GM12891 (cell line): Measurements from ENCODE around the gene ACP2.

Experiments used
- DNase-seq: peaks from one replicate; pipeline ENCODE4 v3.0.0; 2011; ENCODE audit warnings: low spot score; ENCODE audit not compliant: insufficient read length
- FAIRE-seq: peaks from 2 replicates; lab custom pipeline; 2011; peaks lifted over from hg19 to GRCh38; lab: Jason Lieb, UNC
- PAX5 ChIP-seq: IDR thresholded peaks from 2 replicates; pipeline ENCODE4 v1.6.1; 2011; ENCODE audit warnings: low read length, moderate library complexity, mild to moderate bottlenecking; ENCODE audit not compliant: insufficient read depth, severe bottlenecking
- POLR2A ChIP-seq: IDR thresholded peaks from 2 replicates; pipeline ENCODE4 v1.6.1; 2011; ENCODE audit warnings: low read depth, low read length, control low read depth
- POLR2AphosphoS5 ChIP-seq: IDR thresholded peaks from 2 replicates; pipeline ENCODE4 v1.6.1; 2011; ENCODE audit warnings: low read depth, low read length, control low read depth
- POU2F2 ChIP-seq: IDR thresholded peaks from 2 replicates; pipeline ENCODE4 v1.6.1; 2011; ENCODE audit warnings: low read depth, mild to moderate bottlenecking, control low read depth, low read length, moderate library complexity
- SPI1 ChIP-seq: IDR thresholded peaks from 2 replicates; pipeline ENCODE4 v1.6.1; 2011; ENCODE audit warnings: low read depth, low read length, control low read depth
- TAF1 ChIP-seq: IDR thresholded peaks from 2 replicates; pipeline ENCODE4 v1.6.1; 2011; ENCODE audit warnings: low read depth, low read length, control low read depth

The ACP2 gene

DNA sequence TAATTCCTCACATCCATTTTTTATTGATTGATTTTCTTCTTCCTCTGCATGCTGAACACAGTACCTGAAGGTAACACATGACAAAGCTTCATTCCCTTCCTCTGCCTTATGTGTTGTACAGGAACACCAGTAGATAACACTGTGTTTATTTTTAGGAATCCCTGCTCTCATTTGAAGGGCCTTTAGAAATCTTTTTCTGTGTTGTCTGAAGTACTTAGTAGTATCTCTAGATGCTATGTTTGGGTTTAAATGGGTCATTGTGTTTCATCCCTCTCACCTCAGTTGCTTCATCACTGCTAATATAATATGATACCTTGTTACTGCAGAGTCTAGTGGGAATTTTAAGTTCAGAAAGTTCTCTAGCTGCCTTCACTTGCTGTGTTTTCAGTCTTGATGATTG, 31.5 kb upstream of the ACP2 start:
- TF ChIP-seq PAX5 (no peak), POU2F2 (no peak), POLR2AphosphoS5 (no peak), POLR2A (no peak), SPI1 (no peak), TAF1 (no peak)
- no peak for FAIRE-seq
- DNase-seq, result no peak

DNA sequence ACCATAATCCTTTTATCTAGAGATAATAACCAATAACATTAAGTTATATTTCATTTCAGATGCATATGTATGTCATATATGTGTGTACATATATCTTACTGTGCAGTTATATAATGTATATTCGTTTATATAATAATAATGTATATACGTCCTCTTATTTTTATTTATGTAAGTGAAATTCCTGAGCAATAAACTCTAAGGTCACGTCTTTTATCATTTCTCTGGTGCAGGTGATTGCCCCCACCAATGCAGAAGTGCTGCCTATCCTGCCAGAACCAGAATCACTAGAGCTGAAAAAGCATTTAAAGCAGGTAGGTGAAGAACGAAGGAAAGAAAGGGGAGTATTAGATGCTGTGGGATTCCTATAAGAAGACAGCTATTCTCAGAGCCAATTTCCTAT, 30.2 kb upstream of the ACP2 start:
- FAIRE-seq (no peak), DNase-seq (no peak)
- no peak for TF ChIP-seq PAX5
- no peak for TF ChIP-seq SPI1
- no peak for TF ChIP-seq POU2F2
- TF ChIP-seq POLR2A, result no peak
- TF ChIP-seq POLR2AphosphoS5, result no peak
- no peak for TF ChIP-seq TAF1

DNA sequence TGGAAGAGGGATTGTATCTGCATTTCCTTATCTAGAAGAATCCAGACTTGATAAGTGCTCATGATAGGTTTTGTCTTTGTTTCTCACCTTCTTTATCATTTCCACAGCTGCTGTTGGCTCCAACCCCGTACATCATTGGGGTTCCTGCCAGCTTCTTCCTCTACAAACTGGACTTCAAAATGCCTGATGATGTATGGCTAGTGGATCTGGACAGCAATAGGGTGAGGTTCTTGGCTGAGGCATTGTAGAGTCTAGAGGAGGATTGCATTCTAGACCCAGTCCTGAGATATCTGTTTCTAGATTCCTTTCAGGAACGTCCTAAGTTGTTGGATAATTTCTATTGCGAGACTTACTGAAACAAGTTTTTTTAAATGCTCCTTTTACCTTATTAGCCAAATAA, 29.4 kb upstream of the ACP2 start:
- DNase-seq (no peak), FAIRE-seq (no peak)
- TF ChIP-seq SPI1 (no peak), POLR2A (no peak), PAX5 (no peak), POLR2AphosphoS5 (no peak), TAF1 (no peak), POU2F2 (no peak)

DNA sequence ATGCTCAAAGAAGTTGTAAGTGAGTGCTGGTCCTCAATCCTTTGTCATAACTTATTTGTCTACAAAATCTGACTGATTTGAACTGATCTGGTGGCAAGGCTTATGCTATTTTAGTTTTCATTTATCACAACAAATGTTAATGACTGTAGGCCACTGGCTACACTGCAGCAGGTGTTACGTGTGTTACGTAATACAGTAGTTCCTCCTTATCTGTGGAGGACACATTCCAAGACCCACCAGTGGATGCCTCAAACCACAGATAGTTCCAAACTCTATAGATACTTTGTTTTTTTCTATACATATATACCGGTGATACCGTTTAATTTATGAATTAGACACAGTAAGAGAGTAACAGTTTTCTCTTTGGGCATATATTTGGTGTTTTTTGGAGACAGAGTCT, 28.3 kb upstream of the ACP2 start:
- FAIRE-seq (no peak), DNase-seq (no peak)
- TF ChIP-seq TAF1 (no peak), SPI1 (no peak), POLR2AphosphoS5 (no peak), POLR2A (no peak), POU2F2 (no peak), PAX5 (no peak)

DNA sequence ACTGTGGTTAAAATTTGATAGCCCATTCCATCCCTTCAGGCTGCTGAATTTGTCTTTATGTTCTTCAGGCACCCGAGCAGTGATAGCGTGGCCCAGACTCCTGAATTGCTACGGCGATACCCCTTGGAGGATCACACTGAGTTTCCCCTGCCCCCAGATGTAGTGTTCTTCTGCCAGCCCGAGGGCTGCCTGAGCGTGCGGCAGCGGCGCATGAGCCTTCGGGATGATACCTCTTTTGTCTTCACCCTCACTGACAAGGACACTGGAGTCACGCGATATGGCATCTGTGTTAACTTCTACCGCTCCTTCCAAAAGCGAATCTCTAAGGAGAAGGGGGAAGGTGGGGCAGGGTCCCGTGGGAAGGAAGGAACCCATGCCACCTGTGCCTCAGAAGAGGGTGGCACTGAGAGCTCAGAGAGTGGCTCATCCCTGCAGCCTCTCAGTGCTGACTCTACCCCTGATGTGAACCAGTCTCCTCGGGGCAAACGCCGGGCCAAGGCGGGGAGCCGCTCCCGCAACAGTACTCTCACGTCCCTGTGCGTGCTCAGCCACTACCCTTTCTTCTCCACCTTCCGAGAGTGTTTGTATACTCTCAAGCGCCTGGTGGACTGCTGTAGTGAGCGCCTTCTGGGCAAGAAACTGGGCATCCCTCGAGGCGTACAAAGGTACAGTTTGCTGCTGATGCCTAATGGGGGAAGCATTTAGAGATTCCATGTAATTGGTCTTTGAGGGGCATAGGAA, 26.1 kb upstream of the ACP2 start:
- TF ChIP-seq POU2F2 (no peak), POLR2AphosphoS5 (no peak), TAF1 (no peak), PAX5 (no peak)
- FAIRE-seq (no peak), DNase-seq (no peak)

DNA sequence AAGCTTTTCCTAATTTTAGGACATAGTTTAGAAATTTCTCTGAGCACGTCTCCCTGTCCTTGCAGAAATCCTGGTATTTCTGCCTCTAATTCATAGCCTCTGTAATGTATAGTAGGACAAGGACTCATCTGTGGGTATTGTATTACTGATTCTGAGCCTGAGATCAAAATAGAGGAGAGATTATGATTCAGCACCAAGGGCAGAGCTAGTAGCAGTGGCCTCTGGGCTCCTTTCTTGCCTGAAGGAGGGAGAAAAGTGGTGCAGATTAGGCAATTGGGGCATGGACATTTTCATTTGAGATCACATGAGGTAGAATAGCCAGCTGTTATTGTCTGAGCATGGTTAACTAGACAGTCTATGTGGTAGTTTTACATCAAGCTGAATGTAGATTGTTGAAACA, 24.1 kb upstream of the ACP2 start:
- DNase-seq (no peak), FAIRE-seq (no peak)
- no peak for TF ChIP-seq POLR2A
- no peak for TF ChIP-seq POLR2AphosphoS5

DNA sequence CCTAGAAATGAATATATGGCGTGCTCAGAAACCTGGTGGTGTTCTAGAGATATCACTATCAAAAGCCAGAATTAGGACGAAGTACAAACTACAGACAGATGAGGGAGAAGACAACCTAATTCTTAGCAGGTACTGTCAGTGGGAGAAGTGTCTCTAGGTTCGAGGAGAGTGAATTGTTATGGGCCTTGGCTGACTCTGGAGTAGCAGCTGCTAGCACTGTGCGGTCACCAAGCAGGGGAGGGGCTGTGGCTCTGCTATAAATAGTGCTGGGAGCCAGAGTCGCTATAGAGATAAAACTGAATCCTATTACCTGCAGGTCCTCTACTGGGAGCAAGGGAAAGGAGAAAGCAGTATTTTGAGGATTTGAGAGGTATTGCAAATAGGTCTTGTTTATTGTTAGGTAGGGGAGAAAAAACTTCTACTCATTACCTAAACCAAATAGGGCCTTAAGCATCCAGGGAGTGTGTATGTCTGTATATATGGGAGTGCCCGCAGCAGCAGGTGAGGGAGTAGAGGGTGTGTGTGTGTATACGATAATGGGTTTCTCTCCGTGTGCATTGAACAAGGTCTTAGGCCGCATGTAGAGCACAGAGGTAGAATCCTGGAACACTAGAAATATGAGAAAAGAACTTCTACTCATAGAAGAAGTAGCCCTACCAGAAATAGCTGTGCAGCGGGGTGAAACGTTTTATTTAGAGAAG, 23.5 kb upstream of the ACP2 start:
- DNase-seq, result no peak
- FAIRE-seq, result peak; percentile 59
- TF ChIP-seq TAF1 (no peak), POLR2A (no peak), PAX5 (no peak), POLR2AphosphoS5 (no peak)

DNA sequence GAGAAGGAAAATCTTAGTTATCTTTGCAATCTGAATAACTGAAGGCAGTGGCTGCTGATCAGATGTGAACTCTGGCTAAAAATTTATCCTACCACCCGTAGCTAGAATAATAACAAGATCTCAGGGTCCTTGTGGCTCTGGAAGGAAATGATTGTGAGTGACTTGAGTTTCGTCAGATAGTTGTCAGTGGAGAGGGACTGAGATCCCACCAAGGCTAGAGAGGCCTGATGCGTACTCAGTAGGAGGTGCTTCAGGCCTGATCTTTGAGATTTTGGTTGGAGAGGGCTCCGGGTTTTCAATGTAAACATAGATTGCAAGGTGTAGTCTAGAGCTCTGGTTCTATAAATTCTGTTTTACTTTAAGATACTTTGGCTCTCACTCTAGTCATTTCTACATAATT, 22.7 kb upstream of the ACP2 start:
- FAIRE-seq (no peak), DNase-seq (no peak)
- TF ChIP-seq POLR2A, result no peak
- no peak for TF ChIP-seq SPI1
- no peak for TF ChIP-seq POU2F2
- no peak for TF ChIP-seq PAX5
- TF ChIP-seq POLR2AphosphoS5, result no peak
- TF ChIP-seq TAF1, result no peak

DNA sequence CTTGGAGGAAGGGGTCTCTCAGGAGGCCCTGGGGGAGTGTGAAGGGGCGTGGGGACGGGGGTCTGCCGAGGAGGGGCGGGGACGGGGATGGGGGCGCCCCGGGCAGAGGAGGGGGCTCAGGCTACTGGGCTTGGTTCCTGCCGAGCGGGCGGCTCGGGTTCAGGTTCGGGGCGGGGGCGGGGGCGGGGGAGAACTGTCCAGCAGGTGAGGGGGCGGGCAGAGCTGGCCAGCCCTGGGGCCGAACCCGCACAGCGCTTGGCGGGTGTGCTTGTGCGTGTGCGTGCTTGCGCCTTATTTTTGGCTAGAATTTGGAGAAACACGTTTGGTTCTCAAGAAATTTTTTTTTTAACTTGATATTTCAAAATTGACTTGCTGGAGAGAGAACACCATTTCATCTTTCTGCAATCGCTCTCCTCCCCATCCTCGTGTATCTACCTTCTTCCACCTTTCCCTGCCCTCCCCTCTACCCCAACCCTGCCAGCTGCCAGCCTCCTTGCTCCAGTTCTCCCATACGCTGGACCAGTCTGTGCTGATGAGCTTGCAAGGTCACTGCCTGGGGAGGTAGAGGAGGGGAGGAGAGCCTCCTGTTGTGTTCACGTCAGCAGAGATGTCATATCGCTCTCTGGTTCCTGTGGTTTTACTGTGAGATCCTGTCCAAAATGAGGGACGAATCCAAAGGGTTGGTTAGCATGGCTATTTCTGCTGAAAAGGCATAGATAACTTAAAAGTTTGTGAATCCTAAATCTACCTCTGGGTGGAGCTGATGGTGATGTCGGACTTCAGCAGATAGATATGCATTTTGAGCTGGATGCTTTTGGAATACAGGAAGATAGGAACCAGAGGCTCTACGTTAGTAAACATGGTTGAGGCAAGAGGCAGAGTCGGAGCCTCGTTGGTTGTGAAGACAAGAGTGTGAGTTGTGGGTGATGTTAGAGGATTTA, 22.0 kb upstream of the ACP2 start:
- TF ChIP-seq POLR2A (no peak), POLR2AphosphoS5 (no peak), SPI1 (no peak), POU2F2 (no peak), TAF1 (no peak), PAX5 (no peak)
- DNase-seq (no peak), FAIRE-seq (no peak)
